CD4-positive, alpha-beta T cell treated with Interleukin-12 subunit alpha and Interleukin-12 subunit beta, for 1 hour (primary cell): ENCODE results near the gene GRK2.

Experiments
- DNase-seq: peaks from one replicate; pipeline ENCODE4 v3.0.0-alpha.2; 2020

The GRK2 gene

GRCh38 chr11:67284811-67285540 is 18.7 kb downstream of the GRK2 start:
- no peak for DNase-seq

GRCh38 chr11:67285541-67286498 is 19.5 kb downstream of the GRK2 start:
- DNase-seq, result peak; percentile 60

- no peak for DNase-seq
Observed at GRCh38 chr11:67286621-67287333, 20.5 kb downstream of the GRK2 start.

- no peak for DNase-seq
Observed at GRCh38 chr11:67287355-67288197, 21.3 kb downstream of the GRK2 start.

GRCh38 chr11:67288198-67288451 is 21.9 kb downstream of the GRK2 start:
- no peak for DNase-seq

GRCh38 chr11:67288452-67289225 is 22.4 kb downstream of the GRK2 start:
- peak; percentile 89 for DNase-seq

GRCh38 chr11:67289226-67289650 is 23.0 kb downstream of the GRK2 start, which contains the start of gene ANKRD13D:
TSS of gene ANKRD13D (plus strand) at chr11:67289303. CDS start at chr11:67289461, 158 bp downstream.
- no peak for DNase-seq

- DNase-seq, result no peak
Observed at GRCh38 chr11:67289651-67290479, 23.6 kb downstream of the GRK2 start.

GRCh38 chr11:67290801-67291200 is 24.5 kb downstream of the GRK2 start:
- DNase-seq, result no peak

- DNase-seq, result no peak
Observed at GRCh38 chr11:67291481-67292381, 25.5 kb downstream of the GRK2 start.

- no peak for DNase-seq
Observed at GRCh38 chr11:67292671-67293070, 26.4 kb downstream of the GRK2 start.

- DNase-seq, result no peak
Observed at GRCh38 chr11:67293090-67293489, 26.8 kb downstream of the GRK2 start.

GRCh38 chr11:67295846-67296245 is 29.6 kb downstream of the GRK2 start:
- DNase-seq, result no peak

- DNase-seq, result no peak
Observed at GRCh38 chr11:67298786-67299185, 32.5 kb downstream of the GRK2 start.

GRCh38 chr11:67299471-67300191 is 33.4 kb downstream of the GRK2 start:
- no peak for DNase-seq

GRCh38 chr11:67300256-67300755 is 34.0 kb downstream of the GRK2 start:
- no peak for DNase-seq

- no peak for DNase-seq
Observed at GRCh38 chr11:67300756-67301312, 34.6 kb downstream of the GRK2 start.

- no peak for DNase-seq
Observed at GRCh38 chr11:67301313-67301921, 35.1 kb downstream of the GRK2 start.
